RWPE2 (cell line): ENCODE measurements around the gene DUSP16.

Source experiments
- ATAC-seq: fragments of 200-7000 bp; cut with Tn5 transposase; 3 replicates; pipeline ENCODE4 v1.9.1; 2021; ENCODE audit warnings: low read depth
- DNase-seq: peaks from one replicate; pipeline ENCODE4 v3.0.0-alpha.2; 2020; ENCODE audit warnings: low spot score
- H3K27ac ChIP-seq: fragments of 450-650 bp; 2 replicates; pipeline ENCODE4 v1.5.1; 2017; ENCODE audit warnings: mild to moderate bottlenecking; ENCODE audit not compliant: poor library complexity, severe bottlenecking
- H3K27me3 ChIP-seq: fragments of 250-450 bp; sonication (Bioruptor Pico); 2 replicates; pipeline ENCODE4 v1.5.1; 2021; ENCODE audit warnings: mild to moderate bottlenecking, moderate library complexity; ENCODE audit not compliant: insufficient read depth, poor library complexity, severe bottlenecking
- H3K36me3 ChIP-seq: fragments of 250-450 bp; sonication (Bioruptor Pico); 2 replicates; pipeline ENCODE4 v1.5.1; 2020; ENCODE audit warnings: low read depth, mild to moderate bottlenecking, moderate library complexity
- H3K4me1 ChIP-seq: fragments of 250-450 bp; sonication (Bioruptor Pico); 2 replicates; pipeline ENCODE4 v1.5.1; 2021; ENCODE audit warnings: mild to moderate bottlenecking, moderate library complexity; ENCODE audit not compliant: insufficient read depth, poor library complexity, severe bottlenecking
- H3K4me3 ChIP-seq: fragments of 250-450 bp; sonication (Bioruptor Pico); 2 replicates; pipeline ENCODE4 v1.5.1; 2021; ENCODE audit warnings: mild to moderate bottlenecking, moderate library complexity; ENCODE audit not compliant: severe bottlenecking
- H3K9me3 ChIP-seq: fragments of 250-450 bp; sonication (Bioruptor Pico); 2 replicates; pipeline ENCODE4 v1.5.1; 2021; ENCODE audit warnings: mild to moderate bottlenecking, moderate library complexity; ENCODE audit not compliant: severe bottlenecking
- CTCF ChIP-seq: fragments of 450-650 bp; IDR thresholded peaks from one replicate; pipeline ENCODE4 v1.5.1; 2017; ENCODE audit warnings: mild to moderate bottlenecking, moderate library complexity; ENCODE audit not compliant: poor library complexity, severe bottlenecking

The DUSP16 gene

GRCh38 chr12:12546314-12546772 is 16.3 kb downstream of the DUSP16 start:
- no peak for DNase-seq
- no peaks in the 10 kb centered on the region for H3K27me3 ChIP-seq
- ATAC-seq: no peak

GRCh38 chr12:12543959-12544358 is 18.7 kb downstream of the DUSP16 start:
- H3K9me3 ChIP-seq: no peaks in the 10 kb centered on the region
- no peak overlapping the region for H3K4me3 ChIP-seq
- H3K4me1 ChIP-seq: no peaks in the 10 kb centered on the region
- H3K27me3 ChIP-seq: no peaks in the 10 kb centered on the region
- no peaks in the 10 kb centered on the region for H3K36me3 ChIP-seq
- no peak for ATAC-seq
- no peak for TF ChIP-seq CTCF
- no peak overlapping the region for H3K27ac ChIP-seq
- no peak for DNase-seq

More at GRCh38 chr12:12546314-12546772, 16.3 kb downstream of the DUSP16 start:
- Histone ChIP-seq H3K4me3 (no peak overlapping the region), H3K4me1 (no peaks in the 10 kb centered on the region), H3K27ac (no peak overlapping the region), H3K36me3 (no peaks in the 10 kb centered on the region), H3K9me3 (no peaks in the 10 kb centered on the region)
- TF ChIP-seq CTCF: no peak

GRCh38 chr12:12542964-12543363 is 19.7 kb downstream of the DUSP16 start:
- Histone ChIP-seq H3K4me1 (no peaks in the 10 kb centered on the region), H3K9me3 (no peaks in the 10 kb centered on the region), H3K27ac (no peak overlapping the region), H3K36me3 (no peaks in the 10 kb centered on the region), H3K27me3 (no peaks in the 10 kb centered on the region), H3K4me3 (no peak overlapping the region)
- DNase-seq (no peak), ATAC-seq (no peak)
- TF ChIP-seq CTCF: no peak

- Histone ChIP-seq H3K9me3 (no peaks in the 10 kb centered on the region), H3K27me3 (no peaks in the 10 kb centered on the region), H3K4me1 (no peaks in the 10 kb centered on the region), H3K27ac (no peak overlapping the region), H3K36me3 (no peaks in the 10 kb centered on the region), H3K4me3 (no peak overlapping the region)
- ATAC-seq (no peak), DNase-seq (no peak)
- no peak for TF ChIP-seq CTCF
These were observed 20.4 kb downstream of the DUSP16 start for GRCh38 chr12:12542286-12542685.

- ATAC-seq: no peak
- H3K4me1 ChIP-seq: no peaks in the 10 kb centered on the region
These were observed 20.9 kb downstream of the DUSP16 start for GRCh38 chr12:12541782-12542181.

More at GRCh38 chr12:12541782-12542181, 20.9 kb downstream of the DUSP16 start:
- H3K27me3 ChIP-seq: no peaks in the 10 kb centered on the region
- no peaks in the 10 kb centered on the region for H3K36me3 ChIP-seq
- no peak for DNase-seq
- TF ChIP-seq CTCF: no peak
- H3K9me3 ChIP-seq: no peaks in the 10 kb centered on the region
- H3K27ac ChIP-seq: no peak overlapping the region
- H3K4me3 ChIP-seq: no peak overlapping the region
